SK-N-SH (cell line): ENCODE data around the gene EIF4E2.

Experiments used
- CTCF ChIP-seq: fragments of 200-600 bp; sonication (generic); IDR thresholded peaks from 2 replicates; pipeline ENCODE4 v1.6.1; 2017; ENCODE audit warnings: antibody characterized with exemption, mild to moderate bottlenecking, moderate library complexity
- JUND ChIP-seq: IDR thresholded peaks from 2 replicates; pipeline ENCODE4 v1.4.0; 2012
- MAX ChIP-seq: IDR thresholded peaks from 2 replicates; pipeline ENCODE4 v1.4.0; 2012; ENCODE audit warnings: low read depth
- POLR2AphosphoS5 ChIP-seq: IDR thresholded peaks from 2 replicates; pipeline ENCODE4 v1.6.1; 2012; ENCODE audit warnings: low read depth, low read length
- YY1 ChIP-seq: IDR thresholded peaks from 2 replicates; pipeline ENCODE4 v1.4.0; 2012; ENCODE audit warnings: low read depth, mild to moderate bottlenecking
- TF ChIP-seq, protein P1 (sequence below): IDR thresholded peaks from 2 replicates; pipeline ENCODE4 v1.6.1; 2012; ENCODE audit warnings: mild to moderate bottlenecking, low read depth, low read length, moderate library complexity

GRCh38 chr2:232598293-232598692 lies 47.8 kb downstream of the EIF4E2 start:
- TF ChIP-seq POLR2AphosphoS5 (no peak), CTCF (no peak), YY1 (no peak), JUND (no peak), MAX (no peak)
- TF ChIP-seq, protein P1, sequence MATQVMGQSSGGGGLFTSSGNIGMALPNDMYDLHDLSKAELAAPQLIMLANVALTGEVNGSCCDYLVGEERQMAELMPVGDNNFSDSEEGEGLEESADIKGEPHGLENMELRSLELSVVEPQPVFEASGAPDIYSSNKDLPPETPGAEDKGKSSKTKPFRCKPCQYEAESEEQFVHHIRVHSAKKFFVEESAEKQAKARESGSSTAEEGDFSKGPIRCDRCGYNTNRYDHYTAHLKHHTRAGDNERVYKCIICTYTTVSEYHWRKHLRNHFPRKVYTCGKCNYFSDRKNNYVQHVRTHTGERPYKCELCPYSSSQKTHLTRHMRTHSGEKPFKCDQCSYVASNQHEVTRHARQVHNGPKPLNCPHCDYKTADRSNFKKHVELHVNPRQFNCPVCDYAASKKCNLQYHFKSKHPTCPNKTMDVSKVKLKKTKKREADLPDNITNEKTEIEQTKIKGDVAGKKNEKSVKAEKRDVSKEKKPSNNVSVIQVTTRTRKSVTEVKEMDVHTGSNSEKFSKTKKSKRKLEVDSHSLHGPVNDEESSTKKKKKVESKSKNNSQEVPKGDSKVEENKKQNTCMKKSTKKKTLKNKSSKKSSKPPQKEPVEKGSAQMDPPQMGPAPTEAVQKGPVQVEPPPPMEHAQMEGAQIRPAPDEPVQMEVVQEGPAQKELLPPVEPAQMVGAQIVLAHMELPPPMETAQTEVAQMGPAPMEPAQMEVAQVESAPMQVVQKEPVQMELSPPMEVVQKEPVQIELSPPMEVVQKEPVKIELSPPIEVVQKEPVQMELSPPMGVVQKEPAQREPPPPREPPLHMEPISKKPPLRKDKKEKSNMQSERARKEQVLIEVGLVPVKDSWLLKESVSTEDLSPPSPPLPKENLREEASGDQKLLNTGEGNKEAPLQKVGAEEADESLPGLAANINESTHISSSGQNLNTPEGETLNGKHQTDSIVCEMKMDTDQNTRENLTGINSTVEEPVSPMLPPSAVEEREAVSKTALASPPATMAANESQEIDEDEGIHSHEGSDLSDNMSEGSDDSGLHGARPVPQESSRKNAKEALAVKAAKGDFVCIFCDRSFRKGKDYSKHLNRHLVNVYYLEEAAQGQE = no peak
